GM12865 (cell line): Measurements from ENCODE around the gene TMEM184C.
A peak's percentile ranks its signal among the peaks of the same experiment; 100 is the strongest.

ENCODE experiments used
- DNase-seq: peaks from one replicate; pipeline ENCODE4 v3.0.0; 2010; ENCODE audit warnings: low read depth
- H3K4me3 ChIP-seq: 2 replicates; pipeline ENCODE4 v1.5.1; 2011; ENCODE audit warnings: mild to moderate bottlenecking, low read depth, low read length, control low read depth
- TF ChIP-seq, protein P1 (sequence below): IDR thresholded peaks from 2 replicates; pipeline ENCODE4 v1.5.1; 2011; ENCODE audit warnings: low read length, control low read depth, low read depth, inconsistent platforms; ENCODE audit not compliant: insufficient read depth; ENCODE audit errors: missing control alignments

Gene TMEM184C

GRCh38 chr4:147629783-147630730 is 12.9 kb downstream of the TMEM184C start:
- H3K4me3 ChIP-seq, result no peak overlapping the region
- TF ChIP-seq, protein P1, sequence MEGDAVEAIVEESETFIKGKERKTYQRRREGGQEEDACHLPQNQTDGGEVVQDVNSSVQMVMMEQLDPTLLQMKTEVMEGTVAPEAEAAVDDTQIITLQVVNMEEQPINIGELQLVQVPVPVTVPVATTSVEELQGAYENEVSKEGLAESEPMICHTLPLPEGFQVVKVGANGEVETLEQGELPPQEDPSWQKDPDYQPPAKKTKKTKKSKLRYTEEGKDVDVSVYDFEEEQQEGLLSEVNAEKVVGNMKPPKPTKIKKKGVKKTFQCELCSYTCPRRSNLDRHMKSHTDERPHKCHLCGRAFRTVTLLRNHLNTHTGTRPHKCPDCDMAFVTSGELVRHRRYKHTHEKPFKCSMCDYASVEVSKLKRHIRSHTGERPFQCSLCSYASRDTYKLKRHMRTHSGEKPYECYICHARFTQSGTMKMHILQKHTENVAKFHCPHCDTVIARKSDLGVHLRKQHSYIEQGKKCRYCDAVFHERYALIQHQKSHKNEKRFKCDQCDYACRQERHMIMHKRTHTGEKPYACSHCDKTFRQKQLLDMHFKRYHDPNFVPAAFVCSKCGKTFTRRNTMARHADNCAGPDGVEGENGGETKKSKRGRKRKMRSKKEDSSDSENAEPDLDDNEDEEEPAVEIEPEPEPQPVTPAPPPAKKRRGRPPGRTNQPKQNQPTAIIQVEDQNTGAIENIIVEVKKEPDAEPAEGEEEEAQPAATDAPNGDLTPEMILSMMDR, result no peak
- no peak for DNase-seq

GRCh38 chr4:147633113-147633512 is 15.9 kb downstream of the TMEM184C start:
- no peak for DNase-seq
- TF ChIP-seq, protein P1, result no peak
- H3K4me3 ChIP-seq, result no peak overlapping the region

GRCh38 chr4:147633643-147634042 is 16.4 kb downstream of the TMEM184C start:
- no peak for DNase-seq
- TF ChIP-seq, protein P1, result no peak
- H3K4me3 ChIP-seq, result no peak overlapping the region

DNA sequence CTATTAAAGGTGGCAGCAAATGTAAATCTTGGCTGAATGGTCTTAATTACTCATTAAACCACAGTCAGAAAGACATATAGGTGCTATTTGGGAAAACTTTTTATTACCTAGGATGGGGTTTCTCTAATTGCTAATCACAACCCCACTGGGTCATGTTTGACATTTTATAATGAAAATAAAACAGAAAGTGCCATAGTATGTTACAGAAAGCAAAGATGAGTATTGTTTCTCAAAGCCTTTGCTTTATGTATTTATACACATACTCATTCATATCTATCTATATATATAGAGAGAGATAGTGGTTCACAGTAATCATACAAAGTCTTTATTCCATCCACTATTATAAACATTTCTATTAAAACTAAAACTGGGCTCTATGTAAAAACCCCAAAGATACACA is 18.2 kb downstream of the TMEM184C start:
- TF ChIP-seq, protein P1, result no peak
- DNase-seq, result no peak
- no peak overlapping the region for H3K4me3 ChIP-seq

- TF ChIP-seq, protein P1, result no peak
- DNase-seq, result no peak
- no peak overlapping the region for H3K4me3 ChIP-seq
These were observed 21.2 kb downstream of the TMEM184C start for GRCh38 chr4:147638365-147638764.

DNA sequence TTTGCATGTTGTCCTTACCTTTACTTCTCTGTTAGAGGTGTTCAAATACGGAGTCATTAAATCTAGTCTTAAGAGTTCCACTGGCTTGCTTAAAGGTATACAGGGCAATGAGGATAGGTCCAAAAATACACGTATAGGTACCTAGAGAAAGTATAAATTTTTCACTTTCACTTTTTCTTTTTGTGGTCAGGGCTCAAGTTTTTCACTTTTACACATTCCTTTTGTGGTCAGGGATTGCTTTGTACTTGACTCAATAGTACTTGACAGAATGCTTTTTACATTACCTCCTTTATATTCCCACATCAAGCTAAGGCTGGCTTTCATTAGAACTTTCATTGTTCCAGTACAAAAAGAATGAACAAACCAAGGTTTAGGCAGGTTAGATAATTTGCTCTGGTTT is 21.7 kb downstream of the TMEM184C start:
- H3K4me3 ChIP-seq, result no peak overlapping the region
- DNase-seq, result peak; percentile 23
- TF ChIP-seq, protein P1, result no peak
